Left cardiac atrium (tissue), 4 donors: ENCODE measurements around the gene CCDC148. TPM values are rescaled to one million over a fixed set of nuclear protein-coding genes. Genes with fewer than 3 reads are reported as not detected.
A peak's percentile ranks its signal among the peaks of the same experiment; 100 is the strongest.
"Not testable (repeated sequence)": the region's sequence is repeated elsewhere in the genome, so short reads cannot be mapped to it uniquely, and the experiment has no call there.

Experiments
- ATAC-seq, 2 donors: fragments of 200-7000 bp; cut with Tn5 transposase; one replicate each; pipeline ENCODE4 v1.9.1; 2020; ENCODE audit warnings: mild to moderate bottlenecking in 2 of 2, moderate library complexity in 2 of 2
- DNase-seq: peaks from one replicate; pipeline ENCODE4 v3.0.0-alpha.2; 2020
- intact Hi-C, 2 donors: fragments of 100-400 bp; cut with DNase I; formaldehyde crosslinking; loops; one replicate each; pipeline versions ENCODE4 v1.14.1 to v1.15.1; 2022 to 2023
- total RNA-seq, 2 donors: library from RNA; stranded (reverse); fragmentation: NEBNext Ultra II Directional; extraction: Animal tissue kit (Norgen Biotek cat#: 25700); gene quantifications; one replicate each; pipeline ENCODE4 v1.2.1, GENCODE V29; 2021
- donor health status: DM: no; HTN: yes; CAD: no.
- donor health status: DM: no; HTN: yes; CAD: no; lungs with severe emphysema.
- donor health status: DM: yes; HTN: yes; CAD: no.
- donor health status: Dilated cardiomyopathy.

The CCDC148 gene
- total RNA-seq, 2 donors from 2014 or later: 1.1 to 2.0 TPM

DNA sequence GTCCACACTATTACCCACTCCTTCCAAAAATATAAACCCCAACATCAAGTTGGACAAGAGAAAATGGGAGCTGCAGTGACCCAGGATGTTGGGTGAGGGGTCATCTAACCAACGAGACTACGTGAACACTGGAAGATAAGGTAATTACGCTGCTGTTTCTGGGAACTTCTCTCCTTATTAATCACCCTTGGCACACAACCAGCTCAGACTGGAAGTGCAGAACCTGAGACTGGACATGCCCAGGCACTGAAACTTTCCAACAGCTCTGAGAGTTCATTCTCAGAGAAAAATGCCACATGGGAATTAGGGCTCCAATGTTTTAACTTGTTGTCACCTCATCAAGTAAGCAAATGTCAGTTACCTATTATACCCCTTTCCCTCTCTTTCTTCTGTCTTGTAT lies 135.3 kb downstream of the CCDC148 start:
- intact Hi-C loops: no loop called here
- DNase-seq: no peak
- peak in 1 of 2 donors; percentile 72 for ATAC-seq

DNA sequence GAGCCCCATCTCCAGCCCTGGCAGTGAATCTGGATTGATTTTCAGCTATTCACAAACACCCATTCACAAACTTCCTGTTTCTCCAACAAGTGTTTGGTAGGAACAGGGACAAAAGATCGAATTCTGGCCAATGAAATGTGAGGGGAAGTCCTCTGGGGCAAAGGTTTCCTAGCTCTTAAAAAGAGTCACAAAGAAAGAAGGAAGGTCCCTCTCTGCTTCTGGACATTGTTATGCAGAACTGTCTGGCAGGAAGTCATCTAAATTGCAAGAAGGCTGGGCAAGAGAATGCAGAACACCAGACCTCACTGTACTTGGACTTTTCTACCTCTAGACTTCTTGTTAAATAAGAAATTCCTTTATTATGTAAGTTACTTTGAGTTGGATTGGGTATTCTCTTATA lies 137.3 kb downstream of the CCDC148 start:
- intact Hi-C loops: no loop called here
- DNase-seq (no peak), ATAC-seq (no peak)

DNA sequence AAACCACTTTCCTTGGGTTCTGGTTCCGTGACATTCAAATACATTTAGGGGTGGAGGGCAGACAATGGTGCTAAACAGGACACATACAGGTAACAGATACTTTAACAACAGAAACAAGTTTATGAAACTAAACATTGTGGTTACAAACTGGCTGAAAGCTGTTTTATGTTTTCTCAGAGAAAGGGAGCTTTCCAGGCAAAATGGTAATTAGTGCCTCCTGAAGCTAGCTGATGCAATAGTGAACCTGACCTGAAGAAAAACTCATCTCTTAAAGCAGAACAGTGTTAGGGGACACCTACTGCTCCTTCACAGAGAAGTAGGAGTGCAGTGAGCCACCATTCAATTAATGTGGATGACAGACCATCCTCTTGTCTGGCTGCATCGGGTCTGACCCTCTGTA lies 138.9 kb downstream of the CCDC148 start:
- ATAC-seq (no peak), DNase-seq (no peak)
- intact Hi-C loops: no loop called here

DNA sequence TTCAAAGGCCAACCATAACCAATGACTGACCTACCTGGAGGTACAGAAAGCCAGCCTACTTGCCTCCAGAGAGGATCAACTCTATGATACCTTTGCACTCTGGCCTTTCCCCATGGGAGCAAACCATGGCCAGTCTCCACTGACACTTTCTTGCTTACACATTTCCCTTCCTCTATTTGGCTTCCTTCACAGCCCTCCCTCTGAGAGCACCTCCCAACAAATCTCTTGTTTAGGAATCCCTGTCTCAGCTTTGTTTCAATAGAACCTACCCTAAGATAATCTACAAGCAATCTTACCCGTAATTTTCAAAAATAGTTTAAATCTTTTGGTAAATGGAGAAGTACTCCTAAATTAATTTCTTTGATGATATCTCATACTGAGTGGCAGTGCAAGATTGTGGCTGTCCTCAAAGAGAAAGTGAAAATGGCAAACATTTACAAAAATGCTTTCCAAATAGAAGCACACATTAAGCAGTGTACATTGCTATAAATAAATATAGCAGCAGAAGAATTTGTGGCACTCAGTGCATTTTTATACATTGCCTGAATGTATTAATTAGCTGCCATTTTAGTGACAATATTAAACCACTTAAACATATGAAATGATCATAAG lies 140.6 kb downstream of the CCDC148 start:
- DNase-seq: no peak
- intact Hi-C loops: no loop called here
- ATAC-seq: no peak

DNA sequence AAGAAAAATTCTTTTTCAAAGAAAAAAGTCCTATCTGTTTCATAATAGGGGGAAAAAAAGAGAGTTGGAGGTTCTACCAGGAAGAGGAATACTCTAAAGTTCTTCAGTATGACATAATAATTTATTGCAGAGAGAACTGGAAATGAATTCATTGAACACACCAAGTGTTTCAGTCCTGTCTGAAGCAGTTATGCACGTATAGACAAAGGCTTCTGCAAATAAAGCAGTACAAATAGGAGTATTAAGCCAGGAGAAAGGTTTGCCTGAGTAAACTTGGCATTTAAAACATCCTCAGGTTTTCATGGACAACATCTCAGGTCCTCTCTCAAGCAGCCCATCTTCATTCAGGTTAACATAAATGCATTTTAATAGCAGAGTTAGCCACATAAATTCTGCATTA lies 141.6 kb downstream of the CCDC148 start:
- no peak for DNase-seq
- ATAC-seq: no peak
- intact Hi-C loops: no loop called here

DNA sequence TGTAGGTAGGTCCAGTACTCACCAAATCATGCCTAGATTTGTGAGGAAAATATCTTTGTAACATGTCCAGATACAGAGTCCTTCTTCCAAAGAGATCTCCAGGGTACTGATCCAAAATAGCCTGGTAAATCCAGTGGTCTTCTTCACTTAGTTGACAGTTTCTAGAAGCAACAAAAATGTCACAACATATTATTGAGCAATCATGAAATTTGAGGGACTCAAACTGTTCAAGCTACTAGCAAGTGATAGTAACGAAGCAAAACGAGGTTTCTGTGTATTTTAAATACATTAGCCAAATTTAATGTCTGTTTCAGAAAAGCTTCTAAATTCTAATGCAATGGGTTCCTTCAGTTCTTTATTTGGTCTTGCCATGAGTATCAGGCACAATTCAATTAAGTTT lies 142.8 kb downstream of the CCDC148 start:
- intact Hi-C loops: no loop called here
- ATAC-seq (no peak), DNase-seq (no peak)

DNA sequence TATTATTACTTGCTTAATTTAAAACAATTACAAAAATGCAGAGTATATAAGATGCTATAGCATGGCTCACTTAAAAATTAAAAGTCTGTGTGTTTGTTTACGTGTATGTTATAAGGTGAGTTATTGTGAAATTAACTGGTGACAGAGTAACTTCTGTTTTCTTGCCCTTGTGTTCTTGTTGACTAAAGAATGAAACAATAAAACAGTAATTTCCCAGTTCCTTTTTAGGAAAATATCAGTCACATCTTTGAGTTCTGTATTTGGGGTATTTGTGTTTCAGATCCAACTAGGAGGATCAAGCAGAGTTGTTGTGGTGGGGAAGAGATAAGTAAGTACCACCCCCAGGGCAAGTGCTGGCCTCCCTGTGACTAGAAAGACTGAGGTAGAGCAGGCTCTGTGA lies 143.6 kb downstream of the CCDC148 start:
- intact Hi-C loops: no loop called here
- no peak for DNase-seq
- no peak for ATAC-seq

DNA sequence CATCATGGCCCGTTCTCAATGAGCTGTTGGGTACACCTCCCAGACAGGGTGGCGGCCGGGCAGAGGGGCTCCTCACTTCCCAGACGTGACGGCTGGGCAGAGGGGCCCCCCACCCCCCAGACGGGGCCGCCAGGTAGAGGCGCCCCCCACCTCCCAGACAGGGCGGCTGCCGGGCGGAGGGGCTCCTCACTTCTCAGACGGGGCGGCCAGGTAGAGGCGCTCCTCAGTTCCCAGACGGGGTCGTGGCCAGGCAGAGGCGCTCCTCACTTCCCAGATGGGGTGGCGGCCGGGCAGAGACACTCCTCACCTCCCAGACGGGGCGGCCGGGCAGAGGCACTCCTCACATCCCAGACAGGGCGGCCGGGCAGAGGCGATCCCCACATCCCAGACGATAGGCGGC lies 146.1 kb downstream of the CCDC148 start:
- intact Hi-C loops, ATAC-seq: not testable (repeated sequence)

DNA sequence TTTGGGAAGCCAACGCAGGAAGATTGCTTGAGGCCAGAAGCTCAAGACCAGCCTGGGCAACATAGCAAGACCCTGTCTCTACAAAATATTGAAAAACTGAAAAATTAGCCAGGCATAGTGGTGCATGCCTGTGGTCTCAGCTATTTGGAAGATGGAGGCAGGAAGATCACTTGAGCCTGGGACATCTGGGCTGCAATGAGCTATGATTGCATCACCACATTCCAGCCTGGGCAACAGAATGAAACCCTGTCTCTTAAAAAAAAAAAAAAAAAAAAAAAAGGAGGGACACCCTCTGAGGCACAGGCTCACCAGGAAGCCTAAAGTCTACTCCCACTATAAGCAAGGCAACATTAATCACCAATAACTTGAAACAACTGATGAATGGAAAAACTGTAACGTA lies 151.1 kb downstream of the CCDC148 start:
- intact Hi-C loops: no loop called here
- ATAC-seq (no peak), DNase-seq (no peak)

More for the DNA sequence above, 146.1 kb downstream of the CCDC148 start:
- DNase-seq: not testable (repeated sequence)

DNA sequence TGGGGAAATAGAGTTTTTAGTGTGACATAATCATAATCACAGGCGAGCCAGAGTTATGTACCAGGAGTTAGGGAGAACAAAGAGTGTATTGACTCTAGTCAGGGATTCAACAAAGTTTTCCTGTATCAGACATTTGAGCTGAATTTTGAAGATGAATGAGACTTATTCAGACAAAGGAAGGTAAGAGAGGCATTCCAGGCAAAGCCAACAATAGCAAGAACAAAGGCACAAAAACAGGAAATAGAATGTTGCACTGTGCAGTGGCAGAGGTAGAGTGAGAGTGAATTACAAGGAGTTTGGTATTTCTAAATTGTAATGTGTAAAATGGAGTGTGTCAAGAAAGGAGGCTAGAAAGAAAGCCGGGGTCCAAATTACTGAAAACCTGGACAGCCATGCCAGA lies 156.2 kb downstream of the CCDC148 start:
- intact Hi-C loops: no loop called here
- DNase-seq (no peak), ATAC-seq (no peak)

DNA sequence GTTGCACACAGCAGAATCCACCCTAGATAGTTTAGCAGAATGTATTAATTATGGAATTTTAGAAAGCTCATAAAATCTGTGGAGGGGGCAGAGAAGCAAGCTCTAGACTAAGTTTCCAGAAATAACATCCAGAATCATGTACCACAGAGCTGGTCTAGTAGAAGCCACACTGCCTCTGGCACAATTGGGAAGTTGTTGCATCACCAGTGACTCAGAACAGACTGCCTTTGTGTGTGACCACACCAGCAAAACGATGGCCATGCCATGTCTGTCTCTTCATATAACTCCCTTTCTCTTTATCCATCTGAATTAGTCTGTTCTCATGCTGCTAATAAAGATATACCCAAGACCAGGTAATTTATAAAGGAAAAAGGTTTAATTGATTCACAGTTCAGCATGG lies 158.9 kb downstream of the CCDC148 start:
- no peak for ATAC-seq

DNA sequence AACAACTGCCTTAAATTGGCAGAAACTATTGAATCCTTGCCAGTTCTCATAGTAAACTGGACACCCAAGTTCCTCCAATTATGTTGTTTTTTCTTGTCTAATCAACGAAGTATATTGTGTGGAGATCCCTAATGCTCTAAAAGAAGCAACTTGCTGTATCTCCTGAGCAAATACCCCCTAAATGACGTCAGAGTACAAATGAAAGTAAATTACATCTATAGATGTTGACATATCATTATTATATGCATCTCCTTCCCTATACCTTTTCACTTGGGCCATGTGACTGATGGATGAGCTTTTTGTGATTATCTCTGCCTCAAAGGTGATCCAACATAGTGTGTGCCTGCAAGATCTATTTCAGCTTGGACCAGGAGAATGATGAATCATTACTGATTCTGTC lies 159.4 kb downstream of the CCDC148 start:
- ATAC-seq (no peak), DNase-seq (no peak)
- intact Hi-C loops: no loop called here

More for the DNA sequence above, 158.9 kb downstream of the CCDC148 start:
- DNase-seq: no peak
- intact Hi-C loops: no loop called here

DNA sequence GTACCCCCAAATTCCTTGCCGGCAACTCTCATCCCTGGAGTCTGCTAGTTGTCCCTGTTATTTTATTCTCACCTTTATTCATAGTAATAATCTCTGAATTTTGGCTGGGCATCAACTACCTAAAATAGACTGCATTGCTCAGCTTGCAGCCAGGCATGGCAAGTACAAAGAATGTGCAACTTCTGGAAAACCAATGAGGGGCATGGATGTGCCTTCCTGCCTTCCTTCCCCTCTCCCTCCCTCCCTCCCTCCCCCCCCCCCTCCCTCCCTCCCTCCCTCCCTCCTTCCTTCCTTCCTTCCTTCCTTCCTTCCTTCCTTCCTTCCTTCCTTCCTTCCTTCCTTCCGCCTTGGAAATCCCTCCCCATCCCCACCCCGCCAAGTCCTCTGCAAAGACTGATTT lies 162.8 kb downstream of the CCDC148 start:
- ATAC-seq (no peak), DNase-seq (no peak)
- intact Hi-C loops: no loop called here

DNA sequence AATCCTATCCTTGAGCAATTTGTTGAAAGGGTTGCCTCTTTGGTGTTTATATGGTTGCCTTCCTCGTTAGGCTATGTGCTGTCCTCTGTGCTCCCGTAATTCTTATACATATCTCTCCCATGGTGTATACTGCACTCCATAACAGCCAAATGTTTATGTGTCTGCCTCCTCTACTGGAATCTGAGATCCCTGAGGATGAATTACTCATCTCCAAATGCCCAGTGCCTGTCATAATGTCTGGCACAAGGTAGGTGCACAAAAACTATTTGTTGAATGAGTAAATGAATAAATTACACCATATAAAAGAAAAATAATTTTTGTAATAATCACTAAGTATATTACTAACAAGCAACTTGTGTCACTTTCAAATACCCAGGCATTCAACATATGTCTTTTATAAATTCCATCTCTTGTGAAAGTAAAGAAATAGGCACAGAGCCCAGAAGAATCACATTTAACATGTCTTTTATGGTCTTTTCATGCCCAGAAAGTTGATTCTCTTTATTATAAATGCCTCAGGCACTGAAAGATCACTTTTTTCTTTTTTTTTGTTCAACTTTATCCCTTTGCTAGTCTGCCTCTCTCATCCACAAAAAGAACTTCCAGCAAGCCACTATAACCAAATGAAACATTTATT lies 164.9 kb downstream of the CCDC148 start:
- intact Hi-C loops: no loop called here
- DNase-seq: no peak
- ATAC-seq: no peak

DNA sequence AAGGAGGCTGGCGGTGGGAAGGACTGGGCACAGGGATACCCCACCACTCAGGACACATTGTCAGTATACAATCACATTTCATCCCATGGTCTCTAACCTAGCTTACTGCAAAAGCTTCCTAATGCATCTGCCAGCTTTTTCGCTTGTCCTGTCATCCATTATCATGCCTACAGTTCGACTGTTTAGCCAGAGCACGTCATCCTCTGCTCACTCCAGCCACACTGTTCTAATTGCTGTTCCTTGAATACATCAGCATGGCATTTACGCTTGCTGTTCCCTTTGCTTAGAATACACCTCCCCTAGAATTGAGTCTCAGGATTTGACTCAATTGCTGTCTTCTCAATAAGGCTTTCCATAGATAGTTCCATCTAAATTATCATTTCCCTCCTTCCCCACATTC lies 166.3 kb downstream of the CCDC148 start:
- ATAC-seq (no peak), DNase-seq (no peak)
- intact Hi-C loops: no loop called here

DNA sequence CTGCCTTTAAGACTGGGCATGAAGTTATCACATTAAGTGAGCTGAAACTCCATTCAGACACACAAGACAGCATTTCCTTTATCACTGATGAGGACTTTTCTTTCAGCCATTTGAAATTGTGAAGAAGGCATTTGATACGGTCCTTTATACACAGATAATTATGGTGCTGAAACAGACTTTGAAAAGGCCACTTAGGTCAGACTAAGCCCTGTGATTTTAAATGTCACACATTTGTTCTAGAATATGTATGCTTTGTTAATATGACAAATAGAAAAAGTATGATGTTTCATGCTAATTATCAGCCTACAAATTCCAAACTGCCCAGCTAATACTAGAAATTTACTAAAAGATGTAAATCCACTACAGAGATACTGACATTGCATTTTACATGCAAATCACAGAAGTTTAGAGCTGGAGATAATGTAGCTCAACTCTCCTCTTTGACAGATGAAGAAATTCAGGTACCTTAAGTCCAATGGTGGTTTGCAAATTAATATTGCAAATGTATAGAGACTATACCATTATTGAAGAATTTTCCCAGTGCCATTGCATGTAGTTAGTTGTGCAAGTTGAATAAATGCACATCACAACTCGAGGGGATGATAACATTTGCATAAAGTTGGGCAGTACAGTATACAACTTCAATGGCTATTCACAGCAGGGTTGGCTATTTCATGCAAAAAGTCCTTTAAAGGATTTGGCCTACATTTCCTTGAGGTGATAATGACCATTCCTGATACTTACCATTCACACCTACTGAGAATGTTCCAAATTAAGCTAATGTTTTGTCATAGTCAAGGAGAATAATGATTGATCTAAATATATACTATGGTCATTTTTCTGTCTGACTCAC lies 179.7 kb downstream of the CCDC148 start:
- DNase-seq: no peak
- no peak for ATAC-seq
- intact Hi-C loops: no loop called here

DNA sequence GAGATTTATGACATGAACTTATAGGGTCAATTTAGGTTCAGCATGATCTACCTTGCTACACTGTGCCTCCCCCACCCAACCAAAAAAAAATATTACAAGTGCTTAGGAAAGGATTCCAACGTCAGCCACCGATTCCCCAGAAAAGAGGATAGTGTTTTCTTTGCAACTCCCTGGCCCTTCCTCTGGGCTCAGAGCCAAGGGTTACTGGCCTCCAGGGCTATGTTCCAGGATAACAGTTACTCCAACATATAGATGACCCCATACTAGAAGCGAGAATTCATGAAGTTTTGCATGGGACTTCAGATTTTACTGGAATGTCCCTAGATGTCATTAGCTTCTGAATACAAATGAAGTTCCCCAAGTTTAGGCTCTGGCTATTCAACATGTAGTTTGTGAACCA lies 182.8 kb downstream of the CCDC148 start:
- intact Hi-C loops: no loop called here
- DNase-seq (no peak), ATAC-seq (no peak)

DNA sequence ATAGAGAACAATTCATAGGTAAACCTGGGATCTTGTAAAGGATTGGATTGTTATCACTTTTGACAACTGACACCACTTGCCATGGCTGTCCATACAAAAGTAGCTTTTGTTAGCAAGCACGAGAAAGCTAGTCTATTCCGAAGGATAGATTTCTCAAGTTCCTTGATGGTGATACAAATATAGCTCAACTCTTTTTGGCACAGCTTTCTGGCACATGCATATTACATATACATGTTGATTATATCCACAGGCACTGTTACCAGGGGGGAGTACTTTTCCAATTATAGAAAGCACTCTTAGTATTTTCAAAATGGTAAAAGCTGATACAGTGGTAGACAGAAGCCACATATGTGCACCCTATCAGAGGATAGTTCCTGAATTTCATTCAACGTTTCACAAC lies 186.0 kb downstream of the CCDC148 start:
- intact Hi-C loops: no loop called here
- DNase-seq (no peak), ATAC-seq (no peak)

DNA sequence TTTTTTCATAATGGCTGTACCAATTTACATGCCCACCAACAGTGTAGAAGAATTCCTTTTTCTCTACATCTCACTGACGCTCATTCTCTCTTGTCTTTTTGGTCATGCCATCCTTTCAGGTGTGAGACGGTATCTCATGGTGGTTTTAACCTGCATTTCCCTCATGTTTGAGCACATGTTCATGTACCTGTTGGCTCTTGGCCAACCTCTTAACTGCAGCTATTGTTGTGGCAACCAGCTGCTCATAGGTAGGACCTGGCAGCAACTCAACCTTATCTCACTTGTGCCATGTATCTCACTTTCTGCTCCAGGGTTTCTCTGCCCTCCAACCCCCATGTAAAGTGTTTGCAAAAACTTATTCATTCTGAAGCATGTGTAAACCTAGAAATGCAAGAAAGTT lies 187.4 kb downstream of the CCDC148 start:
- intact Hi-C loops: no loop called here
- no peak for ATAC-seq
- DNase-seq: no peak

DNA sequence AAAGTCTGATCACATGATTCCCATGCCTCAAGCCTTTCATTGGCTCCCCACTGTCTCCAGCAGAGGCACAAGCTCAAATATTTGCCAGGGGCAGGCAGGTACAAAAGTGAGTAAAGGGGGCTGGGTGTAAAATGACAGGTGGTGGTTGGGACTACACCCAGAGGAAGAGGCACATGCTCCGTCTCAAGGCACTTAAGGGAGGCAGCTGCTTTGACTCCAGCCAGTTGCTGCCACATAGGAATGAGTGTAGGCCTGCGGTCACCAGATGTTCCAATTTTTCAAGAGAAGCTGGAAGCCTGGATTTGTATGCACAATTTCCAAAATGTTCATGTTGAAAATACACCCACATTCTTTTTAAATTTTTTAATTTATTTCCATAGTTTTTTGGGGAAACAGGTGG lies 190.4 kb downstream of the CCDC148 start:
- ATAC-seq (no peak), DNase-seq (no peak)
- intact Hi-C loops: no loop called here

DNA sequence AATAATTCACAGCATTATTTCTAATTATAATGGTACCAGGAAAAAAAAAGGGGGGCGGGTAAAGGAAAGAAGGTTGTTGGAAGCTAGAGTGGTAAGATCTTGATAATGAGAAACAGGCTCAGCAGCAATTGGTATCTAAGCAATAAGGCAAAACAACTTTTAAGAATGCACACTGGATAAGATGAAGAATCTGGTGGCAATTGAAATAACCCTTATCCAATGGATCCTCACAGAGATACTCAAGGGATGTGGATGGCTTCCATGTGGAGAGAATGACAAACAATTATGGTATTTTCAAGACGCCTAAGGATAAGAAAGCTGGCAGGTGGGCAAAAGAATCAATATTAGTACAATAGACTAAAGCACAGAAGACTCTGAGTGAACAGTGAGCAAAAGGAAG lies 201.3 kb downstream of the CCDC148 start:
- no peak for DNase-seq
- intact Hi-C loops: no loop called here
- no peak for ATAC-seq
